ENCODE data around the gene RPP25L. TPM values are rescaled to one million over a fixed set of nuclear protein-coding genes. Genes with fewer than 3 reads are reported as not detected.
"Not testable (repeated sequence)": the region's sequence is repeated elsewhere in the genome, so short reads cannot be mapped to it uniquely, and the experiment has no call there.

RPP25L gene
- 27.3 and 40.0 TPM in 2 replicates for total RNA-seq (2014; rRNA removed; shearing (Covaris generic))
- polyA plus RNA-seq (2014; cell fraction: nucleus; rRNA removed) = 35.0 and 57.5 TPM in 2 replicates

GRCh38 chr9:34611811-34612787 lies at the start of gene RPP25L:
Gene RPP25L, minus strand, starts transcription at chr9:34612097. Its CDS starts 801 bp downstream, at chr9:34611296.
- peak; percentile 79 for DNase-seq (ENCODE audit: extremely low read depth, low read depth)

- DNase-seq (ENCODE audit: extremely low read depth, low read depth) = no peak
These were observed 47.8 kb upstream of the RPP25L start for GRCh38 chr9:34659592-34660253.

- no peak for DNase-seq (ENCODE audit: extremely low read depth, low read depth)
These were observed 46.6 kb upstream of the RPP25L start for GRCh38 chr9:34658461-34658860.

GRCh38 chr9:34656992-34657391 lies 45.1 kb upstream of the RPP25L start:
- no peak for DNase-seq (ENCODE audit: extremely low read depth, low read depth)

GRCh38 chr9:34655394-34655793 lies 43.5 kb upstream of the RPP25L start:
- no peak for DNase-seq (ENCODE audit: extremely low read depth, low read depth)

- no peak for DNase-seq (ENCODE audit: extremely low read depth, low read depth)
These were observed 42.6 kb upstream of the RPP25L start for GRCh38 chr9:34654323-34655051.

- DNase-seq (ENCODE audit: extremely low read depth, low read depth) = no peak
These were observed 41.5 kb upstream of the RPP25L start for GRCh38 chr9:34653151-34654072.

- DNase-seq (ENCODE audit: extremely low read depth, low read depth) = no peak
These were observed 40.7 kb upstream of the RPP25L start for GRCh38 chr9:34652602-34653000.

- DNase-seq (ENCODE audit: extremely low read depth, low read depth) = peak; percentile 75
These were observed 40.1 kb upstream of the RPP25L start, which contains the start of gene IL11RA for GRCh38 chr9:34651876-34652601. Gene IL11RA, plus strand, starts transcription at chr9:34652185. Its CDS starts 3,033 bp downstream, at chr9:34655218.

GRCh38 chr9:34651321-34651720 lies 39.4 kb upstream of the RPP25L start:
- DNase-seq (ENCODE audit: extremely low read depth, low read depth) = no peak

- DNase-seq (ENCODE audit: extremely low read depth, low read depth) = no peak
These were observed 38.9 kb upstream of the RPP25L start for GRCh38 chr9:34650816-34651215.

- DNase-seq (ENCODE audit: extremely low read depth, low read depth) = no peak
These were observed 36.8 kb upstream of the RPP25L start for GRCh38 chr9:34648673-34649072.

- no peak for DNase-seq (ENCODE audit: extremely low read depth, low read depth)
These were observed 35.8 kb upstream of the RPP25L start for GRCh38 chr9:34647651-34648050.

- DNase-seq (ENCODE audit: extremely low read depth, low read depth) = no peak
These were observed 35.1 kb upstream of the RPP25L start for GRCh38 chr9:34647084-34647403.

GRCh38 chr9:34646211-34647083 lies 34.5 kb upstream of the RPP25L start, which contains the start of gene GALT:
Gene GALT, plus strand, starts transcription at chr9:34646675. Its CDS starts 30 bp downstream, at chr9:34646705.
- peak; percentile 78 for DNase-seq (ENCODE audit: extremely low read depth, low read depth)

GRCh38 chr9:34644766-34645314 lies 32.9 kb upstream of the RPP25L start:
- DNase-seq (ENCODE audit: extremely low read depth, low read depth) = no peak

GRCh38 chr9:34642679-34643078 lies 30.8 kb upstream of the RPP25L start:
- DNase-seq (ENCODE audit: extremely low read depth, low read depth) = no peak

GRCh38 chr9:34639322-34639721 lies 27.4 kb upstream of the RPP25L start:
- not testable (repeated sequence) for DNase-seq (ENCODE audit: extremely low read depth, low read depth)

Measured in NCI-H460 (cell line).